Choroid plexus epithelial cell (primary cell): ENCODE data around the gene STT3B.
"Not testable (repeated sequence)": the region's sequence is repeated elsewhere in the genome, so short reads cannot be mapped to it uniquely, and the experiment has no call there.

Experiments used
- DNase-seq: peaks from one replicate; pipeline ENCODE4 v3.0.0-alpha.2; 2010; ENCODE audit warnings: low read depth
- H3K4me3 ChIP-seq: 2 replicates; pipeline ENCODE4 v1.5.1; 2011; ENCODE audit warnings: low read depth, mild to moderate bottlenecking, control low read depth, low read length, moderate library complexity
- TF ChIP-seq, protein P1 (sequence below): conservative IDR thresholded peaks from 2 replicates; pipeline ENCODE4 v1.5.1; 2011; ENCODE audit warnings: low read depth, mild to moderate bottlenecking, control low read depth, inconsistent platforms, low read length, moderate library complexity

Gene STT3B

DNA sequence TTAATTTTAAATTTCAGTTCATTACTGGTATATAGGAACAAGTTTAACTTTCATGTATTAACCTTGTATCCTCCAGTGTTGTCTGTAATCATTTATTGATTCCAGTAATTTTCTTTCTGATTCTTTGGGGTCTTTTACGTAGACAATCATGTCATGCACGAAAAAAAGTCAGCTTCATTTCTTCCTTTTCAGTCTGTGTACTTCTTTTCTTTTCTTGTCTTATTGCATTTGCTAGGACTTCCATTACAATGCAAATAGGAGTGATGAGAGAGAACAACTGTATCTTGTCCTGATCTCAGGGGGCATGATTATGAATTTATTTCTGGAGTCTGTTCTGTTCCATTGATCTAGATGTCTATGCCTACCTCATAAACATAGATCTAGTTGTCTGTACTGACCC is 56.5 kb downstream of the STT3B start:
- TF ChIP-seq, protein P1, sequence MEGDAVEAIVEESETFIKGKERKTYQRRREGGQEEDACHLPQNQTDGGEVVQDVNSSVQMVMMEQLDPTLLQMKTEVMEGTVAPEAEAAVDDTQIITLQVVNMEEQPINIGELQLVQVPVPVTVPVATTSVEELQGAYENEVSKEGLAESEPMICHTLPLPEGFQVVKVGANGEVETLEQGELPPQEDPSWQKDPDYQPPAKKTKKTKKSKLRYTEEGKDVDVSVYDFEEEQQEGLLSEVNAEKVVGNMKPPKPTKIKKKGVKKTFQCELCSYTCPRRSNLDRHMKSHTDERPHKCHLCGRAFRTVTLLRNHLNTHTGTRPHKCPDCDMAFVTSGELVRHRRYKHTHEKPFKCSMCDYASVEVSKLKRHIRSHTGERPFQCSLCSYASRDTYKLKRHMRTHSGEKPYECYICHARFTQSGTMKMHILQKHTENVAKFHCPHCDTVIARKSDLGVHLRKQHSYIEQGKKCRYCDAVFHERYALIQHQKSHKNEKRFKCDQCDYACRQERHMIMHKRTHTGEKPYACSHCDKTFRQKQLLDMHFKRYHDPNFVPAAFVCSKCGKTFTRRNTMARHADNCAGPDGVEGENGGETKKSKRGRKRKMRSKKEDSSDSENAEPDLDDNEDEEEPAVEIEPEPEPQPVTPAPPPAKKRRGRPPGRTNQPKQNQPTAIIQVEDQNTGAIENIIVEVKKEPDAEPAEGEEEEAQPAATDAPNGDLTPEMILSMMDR: no peak
- H3K4me3 ChIP-seq: no peak overlapping the region
- DNase-seq: no peak

GRCh38 chr3:31590650-31591049 is 57.9 kb downstream of the STT3B start:
- no peak for DNase-seq
- TF ChIP-seq, protein P1: no peak
- no peak overlapping the region for H3K4me3 ChIP-seq

- TF ChIP-seq, protein P1: no peak
- no peak for DNase-seq
- no peak overlapping the region for H3K4me3 ChIP-seq
Measured at GRCh38 chr3:31592764-31593163, 60.0 kb downstream of the STT3B start.

- TF ChIP-seq, protein P1: no peak
- no peak for DNase-seq
- H3K4me3 ChIP-seq: no peak overlapping the region
Measured at GRCh38 chr3:31596176-31596575, 63.5 kb downstream of the STT3B start.

GRCh38 chr3:31600431-31600830 is 67.7 kb downstream of the STT3B start:
- H3K4me3 ChIP-seq: no peak overlapping the region
- DNase-seq: no peak
- TF ChIP-seq, protein P1: no peak

DNA sequence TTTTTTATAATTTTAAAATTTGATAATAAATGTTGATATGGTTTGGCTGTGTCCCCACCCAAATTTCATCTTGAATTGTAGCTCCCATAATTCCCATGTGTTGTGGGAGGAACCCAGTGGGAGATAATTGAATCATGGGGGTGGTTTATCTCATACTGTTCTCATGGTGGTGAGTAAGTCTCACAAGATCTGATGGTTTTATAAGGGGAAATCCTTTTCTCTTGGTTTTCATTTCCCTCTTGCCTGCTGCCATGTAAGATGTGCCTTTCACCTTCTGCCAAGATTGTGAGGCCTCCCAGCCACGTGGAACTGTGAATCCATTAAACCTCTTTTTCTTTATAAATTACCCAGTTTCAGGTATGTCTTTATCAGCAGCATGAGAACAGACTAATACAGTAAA is 72.6 kb downstream of the STT3B start:
- DNase-seq, H3K4me3 ChIP-seq: not testable (repeated sequence)

GRCh38 chr3:31606453-31606852 is 73.7 kb downstream of the STT3B start:
- TF ChIP-seq, protein P1: no peak
- no peak for DNase-seq
- H3K4me3 ChIP-seq: no peak overlapping the region
